ENCODE measurements around the gene TREM1. TPM values are rescaled to one million over a fixed set of nuclear protein-coding genes. Genes with fewer than 3 reads are reported as not detected.
"Not testable (repeated sequence)": the region's sequence is repeated elsewhere in the genome, so short reads cannot be mapped to it uniquely, and the experiment has no call there.

Gene TREM1
- total RNA-seq, 2 experiments from 2014 or later: not detected

DNA sequence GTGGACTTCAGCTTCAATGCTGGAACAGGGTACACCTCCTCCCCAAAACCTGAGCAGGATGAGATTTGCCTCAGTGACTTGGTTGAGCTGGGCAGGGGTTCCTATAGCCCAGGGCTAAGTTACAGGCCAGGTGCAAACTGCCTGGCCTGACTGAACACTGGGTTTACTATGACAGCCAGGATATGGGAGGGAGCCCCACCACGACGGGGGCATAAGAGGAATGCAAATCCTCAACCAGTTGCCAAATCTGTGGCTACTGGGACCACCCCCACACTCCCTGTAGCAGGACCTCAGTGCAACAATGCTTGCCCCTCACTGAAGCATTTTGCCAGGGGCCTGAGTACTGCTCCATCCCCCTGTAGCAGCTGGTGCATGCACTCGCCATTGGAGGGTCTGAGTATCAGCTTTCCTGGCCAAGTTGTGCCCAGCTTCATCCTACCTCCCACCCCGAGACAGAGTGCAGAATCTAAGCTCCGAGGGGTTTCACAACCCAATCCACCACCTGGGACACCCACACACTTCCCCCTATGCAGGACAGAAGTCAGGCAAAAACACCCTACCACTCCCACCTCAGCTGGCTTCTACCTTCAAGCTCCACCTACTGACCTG, 30.7 kb downstream of the TREM1 start:
- DNase-seq: no peak
- ATAC-seq: no peak
- ChIA-PET CTCF (interaction anchor here (1.1 kb wide), 1 partner anchor 51 kb away, joined by 4 read pairs; no protein-coding TSS in a partner anchor), POLR2A (interaction anchor here (0.6 kb wide), 1 partner anchor 18 kb away, joined by 3 read pairs; no protein-coding TSS in a partner anchor)
- Mint-ChIP-seq H3K36me3 (ENCODE audit: low read depth) (peaks cover 1% of the 10 kb centered on the region), H3K4me1 (ENCODE audit: low read depth) (peaks cover 12% of the 10 kb centered on the region), H3K27ac (no peak overlapping the region), H3K27me3 (ENCODE audit: low read depth) (peaks cover 25% of the 10 kb centered on the region), H3K9me3 (ENCODE audit: insufficient read depth) (peaks cover 3% of the 10 kb centered on the region), H3K4me3 (no peak overlapping the region)

DNA sequence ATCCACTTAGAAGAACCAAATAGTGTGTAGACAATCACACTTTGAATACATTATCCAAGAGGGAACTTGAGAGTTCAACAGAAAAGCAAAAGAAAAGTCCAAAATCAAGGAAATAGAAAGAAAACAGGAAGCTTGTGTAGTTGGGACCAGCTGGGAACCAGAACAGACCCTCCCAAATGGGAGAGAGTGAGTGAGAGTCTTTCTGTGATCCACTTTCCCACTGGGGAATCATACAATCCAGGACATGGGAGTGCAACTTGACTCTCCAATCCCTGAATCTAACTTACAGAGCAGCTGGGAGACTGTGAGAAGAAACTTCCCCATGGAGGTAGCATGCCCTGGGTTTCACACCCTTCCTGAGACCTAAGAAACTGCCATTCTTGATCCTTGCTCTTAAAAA, 31.4 kb downstream of the TREM1 start:
- H3K27ac Mint-ChIP-seq: no peak overlapping the region
- ATAC-seq (no peak), DNase-seq (no peak)
- ChIA-PET POLR2A (interaction anchor here (0.6 kb wide), 1 partner anchor 18 kb away, joined by 3 read pairs; no protein-coding TSS in a partner anchor), CTCF (interaction anchor here (1.1 kb wide), 1 partner anchor 52 kb away, joined by 4 read pairs; no protein-coding TSS in a partner anchor)
- no peaks in the 10 kb centered on the region for H3K9me3 Mint-ChIP-seq (ENCODE audit: insufficient read depth)
- no peaks in the 10 kb centered on the region for H3K36me3 Mint-ChIP-seq (ENCODE audit: low read depth)
- H3K27me3 Mint-ChIP-seq (ENCODE audit: low read depth): peaks cover 21% of the 10 kb centered on the region
- no peak overlapping the region for H3K4me3 Mint-ChIP-seq
- peaks cover 12% of the 10 kb centered on the region for H3K4me1 Mint-ChIP-seq (ENCODE audit: low read depth)

DNA sequence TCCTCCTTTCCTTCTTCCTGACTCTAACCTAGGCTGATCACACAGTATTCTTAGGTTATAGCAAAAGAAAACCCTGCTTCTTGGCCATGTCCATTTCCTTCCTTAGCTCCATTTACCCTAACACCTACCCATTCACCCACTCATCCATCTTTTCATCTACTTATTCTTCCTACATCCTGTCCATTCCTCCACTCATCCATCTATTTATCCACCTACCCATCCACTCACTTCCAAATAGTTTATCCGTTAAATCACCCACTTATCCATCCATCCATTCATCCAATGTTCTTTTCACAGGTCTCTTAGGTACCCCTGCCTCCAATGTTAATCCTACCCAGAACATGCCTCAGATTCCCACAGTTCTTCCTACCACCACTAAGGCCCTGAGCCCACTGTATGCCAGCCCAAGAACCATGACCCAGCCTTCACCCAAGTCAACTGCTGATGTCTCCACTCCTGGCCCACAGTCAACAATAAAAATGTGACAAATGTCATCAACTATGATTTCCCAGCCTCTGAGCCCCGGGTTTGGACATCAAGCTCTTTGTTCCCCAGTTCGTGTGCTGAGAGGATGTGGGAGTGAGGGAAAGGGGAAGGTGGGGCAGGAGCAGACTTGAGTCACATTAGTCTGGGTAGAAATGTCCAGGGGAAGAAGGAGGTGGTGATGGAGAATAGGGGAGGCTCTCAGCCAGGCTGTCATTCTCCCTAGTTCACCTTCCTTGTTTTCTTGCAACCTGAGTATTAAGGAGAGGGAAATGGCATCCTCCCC, 33.9 kb downstream of the TREM1 start:
- ChIA-PET CTCF (no interaction called here), POLR2A (no interaction called here)
- H3K9me3 Mint-ChIP-seq (ENCODE audit: insufficient read depth): no peaks in the 10 kb centered on the region
- H3K4me1 Mint-ChIP-seq (ENCODE audit: low read depth): peaks cover 27% of the 10 kb centered on the region
- DNase-seq (no peak), ATAC-seq (no peak)
- no peak overlapping the region for H3K4me3 Mint-ChIP-seq
- no peaks in the 10 kb centered on the region for H3K36me3 Mint-ChIP-seq (ENCODE audit: low read depth)
- no peak overlapping the region for H3K27ac Mint-ChIP-seq
- peaks cover 13% of the 10 kb centered on the region for H3K27me3 Mint-ChIP-seq (ENCODE audit: low read depth)

DNA sequence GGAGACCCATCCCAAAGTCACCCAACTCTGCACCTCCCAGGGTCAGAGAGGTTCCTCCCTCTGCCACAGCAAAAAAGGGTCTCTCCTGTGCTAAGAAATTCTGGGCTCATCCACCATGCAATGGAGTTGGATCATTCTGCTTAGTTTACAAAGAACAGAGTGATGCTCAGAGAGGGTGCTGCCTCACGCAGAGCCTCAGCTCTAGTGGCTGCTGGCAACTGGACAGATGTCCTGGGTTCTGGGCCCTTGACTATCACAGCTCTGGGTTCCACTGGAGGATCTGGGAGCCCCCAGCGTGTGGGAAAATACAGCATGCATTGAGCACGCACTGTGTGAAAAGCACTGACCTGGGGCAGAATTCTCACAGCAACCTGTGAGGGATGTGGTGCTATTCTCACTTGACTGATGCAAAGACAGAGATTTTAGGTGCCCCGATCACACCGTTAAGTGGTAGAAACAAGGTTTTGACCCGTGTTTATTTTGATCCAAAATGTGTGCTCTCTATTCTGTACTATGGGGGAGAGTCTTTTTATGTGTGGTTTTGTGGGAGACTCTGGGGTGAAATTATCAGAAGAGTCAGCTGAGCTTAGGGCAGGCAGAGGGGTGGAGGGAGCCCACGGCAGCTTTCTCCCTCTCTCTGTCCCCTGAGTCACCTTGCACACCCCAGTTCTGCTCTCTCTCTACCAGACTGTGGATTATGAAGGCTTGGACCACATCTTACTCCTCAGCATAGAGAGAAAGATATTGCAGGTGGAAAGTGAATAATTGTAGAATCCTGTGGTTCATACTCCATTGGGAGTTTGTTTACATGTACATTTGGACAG, 38.4 kb downstream of the TREM1 start:
- DNase-seq: no peak
- POLR2A ChIA-PET: no interaction called here

DNA sequence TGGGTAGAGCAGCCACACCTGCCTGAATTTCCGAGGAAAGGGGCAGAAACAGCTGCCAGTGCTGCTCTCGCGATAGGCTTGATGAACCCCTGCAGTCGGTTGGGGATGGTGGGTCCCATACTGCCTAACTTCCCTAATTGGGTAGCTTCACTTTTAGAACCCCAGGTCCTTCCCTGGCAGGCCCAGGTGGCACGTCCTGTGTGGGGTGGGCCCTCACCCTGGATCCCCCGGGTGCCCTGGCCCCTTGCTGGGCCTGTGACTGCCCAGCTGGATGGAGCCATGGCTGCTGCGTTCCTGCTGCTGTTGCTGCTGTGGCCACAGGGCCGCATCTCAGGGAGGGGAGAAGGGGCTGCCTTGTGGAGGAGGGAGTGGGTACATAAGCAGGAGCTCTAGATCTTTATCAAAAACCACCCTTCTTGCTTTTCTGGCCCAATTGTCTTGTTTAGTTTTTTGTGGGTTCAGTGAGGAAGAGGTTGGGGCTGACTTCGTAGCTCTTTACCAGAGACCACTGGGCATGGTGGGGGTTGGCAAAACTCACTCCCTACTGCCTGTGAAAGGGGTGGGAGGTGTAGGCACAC, 39.1 kb downstream of the TREM1 start:
- Mint-ChIP-seq H3K9me3 (ENCODE audit: insufficient read depth) (no peaks in the 10 kb centered on the region), H3K4me1 (ENCODE audit: low read depth) (peaks cover 29% of the 10 kb centered on the region), H3K27ac (peak overlapping the region; percentile 27), H3K27me3 (ENCODE audit: low read depth) (peaks cover 22% of the 10 kb centered on the region), H3K4me3 (no peak overlapping the region), H3K36me3 (ENCODE audit: low read depth) (no peaks in the 10 kb centered on the region)
- DNase-seq (no peak), ATAC-seq (peak; percentile 47)
- ChIA-PET POLR2A (no interaction called here), CTCF (interaction anchor here (0.6 kb wide), 1 partner anchor 8 kb away, joined by 3 read pairs; no protein-coding TSS in a partner anchor)

More for the DNA sequence above, 38.4 kb downstream of the TREM1 start:
- Mint-ChIP-seq H3K27ac (peak overlapping the region; percentile 27), H3K27me3 (ENCODE audit: low read depth) (peaks cover 27% of the 10 kb centered on the region), H3K4me3 (no peak overlapping the region), H3K9me3 (ENCODE audit: insufficient read depth) (no peaks in the 10 kb centered on the region), H3K36me3 (ENCODE audit: low read depth) (no peaks in the 10 kb centered on the region), H3K4me1 (ENCODE audit: low read depth) (peaks cover 29% of the 10 kb centered on the region)
- peak; percentile 58 for ATAC-seq
- CTCF ChIA-PET: interaction anchor here (0.6 kb wide), 1 partner anchor 9 kb away, joined by 3 read pairs; no protein-coding TSS in a partner anchor

DNA sequence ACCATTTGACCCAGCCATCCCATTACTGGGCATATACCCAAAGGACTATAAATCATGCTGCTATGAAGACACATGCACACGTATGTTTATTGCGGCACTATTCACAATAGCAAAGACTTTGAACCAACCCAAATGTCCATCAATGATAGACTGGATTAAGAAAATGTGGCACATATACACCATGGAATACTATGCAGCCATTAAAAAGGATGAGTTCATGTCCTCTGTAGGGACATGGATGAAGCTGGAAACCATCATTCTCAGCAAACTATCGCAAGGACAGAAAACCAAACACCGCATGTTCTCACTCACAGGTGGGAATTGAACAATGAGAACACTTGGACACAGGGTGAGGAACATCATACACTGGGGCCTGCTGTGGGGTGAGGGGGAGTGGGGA, 40.0 kb downstream of the TREM1 start:
- H3K27me3 Mint-ChIP-seq (ENCODE audit: low read depth): peaks cover 18% of the 10 kb centered on the region
- H3K9me3 Mint-ChIP-seq (ENCODE audit: insufficient read depth); ATAC-seq; H3K4me3 Mint-ChIP-seq; DNase-seq; POLR2A ChIA-PET; H3K27ac Mint-ChIP-seq; H3K36me3 Mint-ChIP-seq (ENCODE audit: low read depth); CTCF ChIA-PET: not testable (repeated sequence)
- H3K4me1 Mint-ChIP-seq (ENCODE audit: low read depth): peaks cover 29% of the 10 kb centered on the region

DNA sequence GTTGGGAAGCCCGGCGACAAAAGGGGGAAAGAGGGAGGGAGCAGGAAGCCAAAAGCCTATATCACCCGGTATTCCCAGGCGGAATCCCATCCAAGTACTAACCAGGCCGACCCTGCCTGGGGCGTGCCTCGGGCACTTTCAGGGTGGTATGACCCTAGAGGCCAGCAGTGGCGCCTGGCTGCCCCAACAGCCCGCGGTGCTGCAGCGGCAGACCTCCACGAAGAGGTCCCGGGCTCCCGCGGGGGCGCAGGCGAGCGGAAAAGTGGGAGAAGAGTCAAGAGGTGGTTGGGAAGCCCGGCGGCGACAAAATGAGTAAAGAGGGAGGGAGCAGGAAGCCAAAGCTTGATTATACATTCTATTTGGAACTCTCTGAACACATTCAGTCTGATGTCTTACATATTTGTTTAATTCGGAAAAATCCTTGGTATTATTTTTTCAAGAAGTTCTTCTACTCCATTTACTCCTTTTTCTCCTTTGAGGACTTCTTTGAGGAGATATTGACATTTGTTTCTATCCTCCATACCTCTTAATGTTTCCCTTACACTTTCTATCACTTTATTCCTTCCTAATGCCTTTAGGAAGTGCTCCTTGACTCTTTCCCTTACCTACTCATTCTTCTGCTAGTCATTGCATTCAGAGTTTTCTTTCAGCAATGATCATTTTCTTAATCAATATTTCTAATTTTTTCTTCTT, 46.9 kb downstream of the TREM1 start:
- Mint-ChIP-seq H3K27me3 (ENCODE audit: low read depth) (peaks cover 46% of the 10 kb centered on the region), H3K27ac (no peak overlapping the region), H3K36me3 (ENCODE audit: low read depth) (no peaks in the 10 kb centered on the region), H3K4me1 (ENCODE audit: low read depth) (no peaks in the 10 kb centered on the region), H3K4me3 (no peak overlapping the region), H3K9me3 (ENCODE audit: insufficient read depth) (no peaks in the 10 kb centered on the region)
- ChIA-PET CTCF (interaction anchor here (1.6 kb wide), 1 partner anchor 48 kb away, joined by 4 read pairs; no protein-coding TSS in a partner anchor), POLR2A (no interaction called here)
- ATAC-seq: no peak
- no peak for DNase-seq

DNA sequence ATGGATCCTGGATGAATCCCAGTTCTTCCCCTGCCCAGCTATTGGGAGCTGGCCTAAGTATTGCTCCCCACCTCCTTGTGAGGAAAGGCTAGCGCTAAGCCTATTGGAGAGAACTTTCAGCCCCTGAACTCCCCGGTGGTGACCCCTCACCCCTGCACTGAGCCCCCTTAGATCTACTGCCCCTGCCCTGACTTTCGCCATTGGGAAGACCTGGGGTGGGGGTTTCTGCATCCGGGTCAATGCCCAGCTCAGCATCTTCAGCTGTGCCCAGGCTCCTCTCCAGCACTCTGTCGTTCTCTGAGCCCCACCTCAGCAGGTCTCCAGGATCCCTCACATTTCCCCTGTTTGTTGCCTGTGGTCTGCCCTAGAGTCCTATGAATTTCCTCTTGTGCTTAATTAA, 49.4 kb downstream of the TREM1 start:
- ChIA-PET CTCF (no interaction called here), POLR2A (interaction anchor here (0.6 kb wide), 1 partner anchor 18 kb away, joined by 3 read pairs; no protein-coding TSS in a partner anchor)
- Mint-ChIP-seq H3K27me3 (ENCODE audit: low read depth) (peaks cover 37% of the 10 kb centered on the region), H3K4me3 (no peak overlapping the region), H3K4me1 (ENCODE audit: low read depth) (no peaks in the 10 kb centered on the region), H3K36me3 (ENCODE audit: low read depth) (no peaks in the 10 kb centered on the region), H3K9me3 (ENCODE audit: insufficient read depth) (no peaks in the 10 kb centered on the region), H3K27ac (no peak overlapping the region)
- ATAC-seq: no peak
- DNase-seq: no peak

DNA sequence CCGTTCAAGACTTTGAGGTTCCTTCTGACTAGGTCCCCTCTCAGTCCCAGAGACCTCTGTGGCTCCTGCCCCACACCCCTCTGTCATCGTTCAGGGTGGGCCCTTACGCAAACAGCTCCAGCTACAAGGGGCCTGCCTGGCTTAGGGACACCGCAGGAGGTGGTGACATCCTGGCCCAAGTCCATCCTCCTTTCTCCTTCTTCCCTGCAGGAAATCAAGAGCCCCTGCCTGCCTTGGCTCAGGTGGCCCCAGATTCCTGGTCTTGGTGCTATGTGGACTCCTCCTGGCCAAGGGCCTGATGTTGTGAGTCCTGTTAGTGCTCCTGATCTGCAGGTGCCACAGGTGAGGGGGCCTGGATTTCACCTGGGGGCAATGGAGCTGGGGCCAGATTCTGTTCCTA, 50.2 kb downstream of the TREM1 start:
- POLR2A ChIA-PET: no interaction called here
- Mint-ChIP-seq H3K4me1 (ENCODE audit: low read depth) (no peaks in the 10 kb centered on the region), H3K27me3 (ENCODE audit: low read depth) (peaks cover 40% of the 10 kb centered on the region), H3K9me3 (ENCODE audit: insufficient read depth) (no peaks in the 10 kb centered on the region), H3K4me3 (no peak overlapping the region), H3K36me3 (ENCODE audit: low read depth) (no peaks in the 10 kb centered on the region), H3K27ac (no peak overlapping the region)
- CTCF ChIA-PET: no interaction called here
- DNase-seq (no peak), ATAC-seq (no peak)

DNA sequence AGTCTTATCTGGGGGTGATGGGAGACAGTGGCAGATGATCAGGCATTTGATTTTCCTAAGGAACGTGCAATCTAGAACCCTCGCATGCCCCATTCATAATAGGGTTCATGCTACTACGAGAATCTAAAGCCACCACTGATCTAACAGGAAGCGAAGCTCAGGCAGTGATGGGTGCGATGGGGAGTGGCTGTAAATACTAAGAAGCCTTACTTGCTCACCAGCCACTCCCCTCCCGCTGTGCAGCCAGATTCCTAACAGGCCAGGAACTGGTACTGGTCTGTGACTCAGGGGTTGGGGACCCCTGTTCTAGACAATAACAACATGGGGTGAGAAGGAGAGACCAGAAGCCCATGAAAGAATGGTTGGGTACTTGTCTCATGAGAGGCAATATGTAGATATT, 53.8 kb downstream of the TREM1 start:
- H3K36me3 Mint-ChIP-seq (ENCODE audit: low read depth): no peaks in the 10 kb centered on the region
- CTCF ChIA-PET: interaction anchor here (1.1 kb wide), 1 partner anchor 475 kb away, joined by 3 read pairs; no protein-coding TSS in a partner anchor
- ATAC-seq: no peak
- DNase-seq: no peak
- no peaks in the 10 kb centered on the region for H3K9me3 Mint-ChIP-seq (ENCODE audit: insufficient read depth)
- no peaks in the 10 kb centered on the region for H3K4me1 Mint-ChIP-seq (ENCODE audit: low read depth)
- H3K4me3 Mint-ChIP-seq: no peak overlapping the region
- H3K27me3 Mint-ChIP-seq (ENCODE audit: low read depth): peaks cover 20% of the 10 kb centered on the region
- no peak overlapping the region for H3K27ac Mint-ChIP-seq
- POLR2A ChIA-PET: interaction anchor here (0.7 kb wide), 1 partner anchor 735 kb away, joined by 4 read pairs; no protein-coding TSS in a partner anchor

DNA sequence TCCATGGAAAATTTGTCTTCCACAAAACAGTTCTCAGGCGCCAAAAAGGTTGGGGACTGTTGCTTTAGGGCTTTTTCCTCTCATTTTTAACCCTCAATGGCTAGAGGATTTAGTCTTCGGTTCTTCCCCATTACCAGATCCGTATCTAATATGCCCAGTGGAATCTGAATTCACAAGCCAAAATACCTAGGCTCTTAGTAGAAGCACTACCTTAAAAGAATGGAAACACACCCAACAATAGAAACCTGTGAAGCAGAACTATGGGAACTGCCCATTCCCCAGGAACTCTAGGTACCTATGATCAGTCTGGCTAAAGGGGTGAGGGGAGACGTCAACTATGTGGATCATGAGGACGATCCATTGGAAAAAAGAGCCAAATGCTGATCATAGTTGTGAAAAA, 55.2 kb downstream of the TREM1 start:
- Mint-ChIP-seq H3K4me1 (ENCODE audit: low read depth) (no peaks in the 10 kb centered on the region), H3K36me3 (ENCODE audit: low read depth) (no peaks in the 10 kb centered on the region), H3K4me3 (no peak overlapping the region), H3K9me3 (ENCODE audit: insufficient read depth) (no peaks in the 10 kb centered on the region), H3K27me3 (ENCODE audit: low read depth) (peaks cover 21% of the 10 kb centered on the region), H3K27ac (no peak overlapping the region)
- no peak for DNase-seq
- ChIA-PET POLR2A (no interaction called here), CTCF (no interaction called here)
- ATAC-seq: no peak

Measured in activated CD8-positive, alpha-beta T cell treated with anti-CD3 and anti-CD28 coated beads, Interleukin-2, amount 10 ng/mL, durations not matched to agents 7 days and 5 days (primary cell).